ENCODE results near the gene DHX30. TPM values are rescaled to one million over a fixed set of nuclear protein-coding genes. Genes with fewer than 3 reads are reported as not detected.

DHX30 gene
- total and polyA plus RNA-seq, 7 donors = 13.2 to 57.6 (median 43.8) TPM

GRCh38 chr3:47841786-47842349 is 38.9 kb downstream of the DHX30 start:
- DNase-seq = no peak

GRCh38 chr3:47846186-47846879 is 43.4 kb downstream of the DHX30 start:
- DNase-seq = no peak
- Histone ChIP-seq H3K9me3 (no peaks in the 10 kb centered on the region), H3K27ac (no peak overlapping the region), H3K27me3 (no peaks in the 10 kb centered on the region), H3K36me3 (peaks cover 68 to 100% (median 80%) of the 10 kb centered on the region in 4 donors), H3K4me1 (no peaks in the 10 kb centered on the region), H3K4me3 (no peak overlapping the region)
- intact Hi-C loops (cut with DNase I) = no loop called here
- 95 to 96% methylated on average over 37 of the region's 37 CpGs for WGBS, 2 donors
- no peak for TF ChIP-seq POLR2A (IDR thresholded peaks at IDR 0.05)
- no peak for TF ChIP-seq POLR2AphosphoS5 (IDR thresholded peaks at IDR 0.05)
- TF ChIP-seq CTCF (IDR thresholded peaks at IDR 0.05) = no peak
- no peak for TF ChIP-seq EP300 (IDR thresholded peaks at IDR 0.05)

More at GRCh38 chr3:47841786-47842349, 38.9 kb downstream of the DHX30 start:
- no peak for TF ChIP-seq EP300 (IDR thresholded peaks at IDR 0.05)
- no peak for TF ChIP-seq CTCF (IDR thresholded peaks at IDR 0.05)
- no peak for TF ChIP-seq POLR2A (IDR thresholded peaks at IDR 0.05)
- TF ChIP-seq POLR2AphosphoS5 (IDR thresholded peaks at IDR 0.05) = no peak
- Histone ChIP-seq H3K4me3 (no peak overlapping the region), H3K27ac (no peak overlapping the region), H3K27me3 (no peaks in the 10 kb centered on the region), H3K4me1 (no peaks in the 10 kb centered on the region), H3K9me3 (no peaks in the 10 kb centered on the region), H3K36me3 (peaks cover 60 to 91% (median 71%) of the 10 kb centered on the region in 4 donors)
- intact Hi-C loops (cut with DNase I) = no loop called here
- WGBS, 2 donors = 70 to 80% methylated on average over 7 of the region's 7 CpGs

GRCh38 chr3:47846880-47847248 is 43.9 kb downstream of the DHX30 start:
- no peaks in the 10 kb centered on the region for H3K9me3 ChIP-seq
- intact Hi-C loops (cut with DNase I) = no loop called here
- no peak overlapping the region for H3K4me3 ChIP-seq
- no peaks in the 10 kb centered on the region for H3K4me1 ChIP-seq
- 85 to 91% methylated on average over 10 of the region's 10 CpGs for WGBS, 2 donors
- TF ChIP-seq POLR2AphosphoS5 (IDR thresholded peaks at IDR 0.05) (no peak), CTCF (IDR thresholded peaks at IDR 0.05) (no peak), EP300 (IDR thresholded peaks at IDR 0.05) (no peak), POLR2A (IDR thresholded peaks at IDR 0.05) (no peak)
- peaks cover 66 to 100% (median 74%) of the 10 kb centered on the region in 4 donors for H3K36me3 ChIP-seq
- H3K27me3 ChIP-seq = no peaks in the 10 kb centered on the region
- DNase-seq = no peak
- H3K27ac ChIP-seq = no peak overlapping the region

GRCh38 chr3:47847260-47847659 is 44.3 kb downstream of the DHX30 start:
- DNase-seq = no peak
- no peaks in the 10 kb centered on the region for H3K4me1 ChIP-seq
- intact Hi-C loops (cut with DNase I) = no loop called here
- TF ChIP-seq EP300 (IDR thresholded peaks at IDR 0.05) (no peak), POLR2A (IDR thresholded peaks at IDR 0.05) (no peak), CTCF (IDR thresholded peaks at IDR 0.05) (no peak), POLR2AphosphoS5 (IDR thresholded peaks at IDR 0.05) (no peak)
- no peak overlapping the region for H3K4me3 ChIP-seq
- no peak overlapping the region for H3K27ac ChIP-seq
- H3K27me3 ChIP-seq = no peaks in the 10 kb centered on the region
- H3K36me3 ChIP-seq = peaks cover 70 to 100% (median 73%) of the 10 kb centered on the region in 4 donors
- H3K9me3 ChIP-seq = no peaks in the 10 kb centered on the region
- 89 to 92% methylated on average over 11 of the region's 11 CpGs for WGBS, 2 donors
